ENCODE results near the gene AKAP8L.
"Not testable (repeated sequence)": the region's sequence is repeated elsewhere in the genome, so short reads cannot be mapped to it uniquely, and the experiment has no call there.

AKAP8L gene

GRCh38 chr19:15379083-15379998 lies 39.4 kb downstream of the AKAP8L start, which contains the start of gene AKAP8:
Gene AKAP8, minus strand, starts transcription at chr19:15379787. Its CDS starts 56 bp downstream, at chr19:15379731.
- DNase-seq = peak; percentile 91

- no peak for DNase-seq
Measured at GRCh38 chr19:15378534-15379082, 40.2 kb downstream of the AKAP8L start.

GRCh38 chr19:15374796-15375440 lies 43.9 kb downstream of the AKAP8L start:
- DNase-seq = no peak

- no peak for DNase-seq
Measured at GRCh38 chr19:15374105-15374651, 44.6 kb downstream of the AKAP8L start.

- DNase-seq = no peak
Measured at GRCh38 chr19:15373644-15374043, 45.1 kb downstream of the AKAP8L start.

- no peak for DNase-seq
Measured at GRCh38 chr19:15372891-15373301, 45.9 kb downstream of the AKAP8L start.

GRCh38 chr19:15372470-15372869 lies 46.3 kb downstream of the AKAP8L start:
- DNase-seq = no peak

- no peak for DNase-seq
Measured at GRCh38 chr19:15371786-15372380, 46.9 kb downstream of the AKAP8L start.

- DNase-seq = no peak
Measured at GRCh38 chr19:15371119-15371518, 47.7 kb downstream of the AKAP8L start.

GRCh38 chr19:15369594-15369891 lies 49.2 kb downstream of the AKAP8L start:
- no peak for DNase-seq

GRCh38 chr19:15368798-15369593 lies 49.8 kb downstream of the AKAP8L start:
- DNase-seq = no peak

- DNase-seq = no peak
Measured at GRCh38 chr19:15368051-15368632, 50.6 kb downstream of the AKAP8L start.

- DNase-seq = no peak
Measured at GRCh38 chr19:15367439-15367838, 51.3 kb downstream of the AKAP8L start.

GRCh38 chr19:15365264-15365663 lies 53.5 kb downstream of the AKAP8L start:
- DNase-seq = no peak

GRCh38 chr19:15363791-15364190 lies 55.0 kb downstream of the AKAP8L start:
- not testable (repeated sequence) for DNase-seq

GRCh38 chr19:15363048-15363447 lies 55.7 kb downstream of the AKAP8L start:
- not testable (repeated sequence) for DNase-seq

- DNase-seq = not testable (repeated sequence)
Measured at GRCh38 chr19:15360015-15360414, 58.8 kb downstream of the AKAP8L start.

- no peak for DNase-seq
Measured at GRCh38 chr19:15358918-15359317, 59.9 kb downstream of the AKAP8L start.

- no peak for DNase-seq
Measured at GRCh38 chr19:15357906-15358305, 60.9 kb downstream of the AKAP8L start.

- no peak for DNase-seq
Measured at GRCh38 chr19:15354566-15355296, 64.1 kb downstream of the AKAP8L start.

GRCh38 chr19:15353908-15354307 lies 64.9 kb downstream of the AKAP8L start:
- DNase-seq = no peak
